HL-60/S4 treated with phorbol 12-myristate 13-acetate at 8.2 ng/mL for 4 days and 3 days (cell line): Measurements from ENCODE around the gene ASXL3.

Experiments
- in situ Hi-C: fragments of 300-500 bp; cut with MboI; formaldehyde crosslinking; loops from 2 replicates; pipeline ENCODE4 v1.15.0; 2022; ENCODE audit warnings: low sequenced_read_pairs

The ASXL3 gene

DNA sequence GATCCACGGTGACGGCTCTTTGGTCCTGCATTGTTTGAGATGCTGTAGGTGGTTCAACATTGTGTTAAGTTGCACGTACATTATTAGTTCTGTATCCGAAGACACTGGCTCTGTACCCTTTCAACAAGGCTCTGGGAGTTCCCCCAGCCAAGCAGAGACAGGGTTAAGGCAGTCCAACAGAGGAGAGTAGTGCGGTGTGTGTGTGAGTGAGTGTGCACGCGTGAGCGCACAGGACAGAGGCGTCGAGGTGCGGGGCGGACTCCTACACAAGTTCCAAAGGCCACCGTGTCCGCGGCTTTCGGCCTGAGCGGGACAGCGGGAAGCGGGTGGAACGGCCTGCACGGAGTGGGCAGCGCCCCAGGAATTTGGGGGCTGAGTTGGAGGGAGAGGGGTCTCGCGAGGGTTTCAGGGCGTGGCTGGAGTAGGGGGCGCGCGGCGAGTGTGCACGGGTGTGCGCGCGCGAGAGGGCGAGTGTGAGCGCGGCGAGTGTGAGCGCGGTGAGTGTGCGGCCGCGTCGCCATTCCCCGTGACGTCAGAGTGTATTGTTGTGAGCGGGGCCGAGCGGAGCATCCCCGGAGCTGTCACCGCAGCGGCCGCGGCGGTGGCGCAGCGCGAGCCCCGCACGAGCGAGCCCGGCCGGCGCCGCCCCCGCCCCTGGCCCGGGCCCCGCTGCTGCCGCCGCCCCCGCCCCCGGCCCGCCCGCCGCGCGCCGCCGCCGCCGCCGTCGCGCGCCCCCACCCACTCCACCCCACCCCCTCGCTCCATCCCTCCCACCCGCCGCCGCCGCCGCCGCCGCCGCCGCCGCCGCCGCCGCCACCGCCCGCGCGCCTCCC is at the start of gene ASXL3:
TSS of gene ASXL3 (plus strand) at position 535 of the 833 bp plus-strand sequence. CDS start 413 bp downstream, outside the sequence.
- in situ Hi-C loops = no loop called here

DNA sequence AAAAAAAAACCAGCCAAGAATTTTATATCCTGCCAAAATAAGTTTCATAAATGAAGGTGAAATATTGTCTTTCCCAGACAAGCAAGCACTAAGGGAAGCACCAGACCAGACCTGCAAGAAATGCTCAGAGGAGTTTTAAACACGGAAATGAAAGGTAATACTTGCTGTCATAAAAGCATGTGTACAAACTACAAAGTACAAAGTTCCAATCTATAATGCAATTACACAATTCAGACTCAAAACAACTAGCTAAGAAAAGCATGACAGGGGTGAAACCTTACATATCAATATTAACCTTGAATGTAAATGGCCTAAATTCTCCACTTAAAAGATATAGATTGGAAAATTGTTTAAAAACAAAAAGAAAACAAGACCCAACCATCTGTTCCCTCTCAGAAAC is 45.0 kb upstream of the ASXL3 start:
- in situ Hi-C loops = no loop called here

DNA sequence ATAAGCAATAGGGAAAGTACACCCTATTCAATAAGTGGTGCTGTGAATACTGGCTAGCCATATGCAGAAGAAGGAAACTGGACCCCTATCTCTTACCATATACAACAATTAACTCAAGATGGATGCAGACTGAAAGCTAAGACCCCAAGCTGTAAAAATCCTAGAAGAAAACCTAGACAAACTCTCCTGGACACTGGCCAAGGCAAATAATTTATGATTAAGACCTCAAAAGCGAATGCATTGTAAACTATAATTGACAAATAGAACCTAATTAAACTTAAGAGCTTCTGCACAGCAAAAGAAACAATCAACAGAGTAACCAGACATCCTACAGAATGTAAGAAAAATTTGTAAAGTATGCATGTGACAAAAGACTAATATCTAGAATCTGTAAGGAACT is 41.1 kb upstream of the ASXL3 start:
- in situ Hi-C loops = no loop called here

DNA sequence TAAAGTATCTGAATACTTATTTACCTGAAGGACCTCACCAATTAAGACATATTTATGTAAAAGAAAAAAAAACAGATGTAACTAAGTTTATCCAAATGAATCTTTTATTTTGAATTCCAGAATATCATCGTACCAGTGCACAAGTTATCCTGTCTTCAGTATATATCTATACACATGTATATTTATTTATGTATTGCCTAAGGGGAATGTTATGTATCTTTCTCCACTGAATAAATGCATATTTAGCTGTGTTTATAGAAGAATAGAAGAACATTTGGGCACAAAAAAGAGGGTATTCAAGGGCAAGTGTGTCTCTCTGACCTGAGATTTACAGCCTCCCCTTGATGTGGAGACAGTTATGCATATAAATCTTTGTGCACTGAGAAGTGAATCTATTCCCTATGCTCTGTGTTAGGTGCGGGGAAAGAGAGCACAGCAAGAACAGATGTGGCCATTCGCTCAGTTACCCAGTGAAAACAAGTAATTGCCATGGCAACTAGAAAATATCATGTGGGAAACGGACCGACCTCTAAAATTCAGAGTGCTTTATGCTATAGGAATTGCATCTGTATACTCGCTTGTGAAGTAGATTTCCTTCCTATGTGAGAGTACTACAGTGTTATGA is 39.5 kb upstream of the ASXL3 start:
- in situ Hi-C loops = no loop called here

DNA sequence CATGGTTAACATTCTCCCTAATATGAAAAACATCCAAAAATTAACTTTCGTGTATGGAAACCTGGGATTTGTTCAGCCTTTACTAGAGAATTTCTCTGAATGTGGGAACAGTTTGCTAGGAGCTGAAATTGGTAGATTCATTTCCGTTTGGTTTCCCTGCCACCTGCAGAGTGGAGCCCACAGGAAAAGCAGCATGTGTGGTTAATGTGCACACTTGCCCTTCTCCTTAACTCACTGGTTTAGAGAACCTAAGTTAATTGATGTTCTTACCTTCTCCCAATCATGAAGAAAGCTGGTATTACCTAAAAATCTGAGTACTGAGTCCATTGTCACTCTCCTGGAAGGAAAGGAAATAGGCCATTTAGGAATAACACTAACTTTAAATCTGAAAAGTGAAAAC is 37.6 kb upstream of the ASXL3 start:
- in situ Hi-C loops = no loop called here

DNA sequence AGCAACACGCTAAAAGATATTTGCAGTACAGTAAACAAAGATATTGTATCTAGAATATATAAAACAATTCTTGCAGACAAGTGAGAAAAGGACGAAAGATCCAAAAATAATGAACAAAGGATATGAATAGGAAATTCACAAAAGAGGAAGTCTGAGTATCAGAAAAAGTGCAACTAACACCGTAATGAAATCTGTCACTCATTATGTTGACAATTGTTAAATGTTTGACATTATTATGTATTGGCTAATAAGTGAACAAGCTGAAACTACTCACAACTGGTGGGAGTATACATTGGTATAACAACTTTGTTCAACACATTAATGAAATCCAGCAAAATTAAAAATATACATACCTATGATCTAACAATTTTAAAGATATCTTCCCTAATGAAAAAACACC is 36.7 kb upstream of the ASXL3 start:
- in situ Hi-C loops = no loop called here

DNA sequence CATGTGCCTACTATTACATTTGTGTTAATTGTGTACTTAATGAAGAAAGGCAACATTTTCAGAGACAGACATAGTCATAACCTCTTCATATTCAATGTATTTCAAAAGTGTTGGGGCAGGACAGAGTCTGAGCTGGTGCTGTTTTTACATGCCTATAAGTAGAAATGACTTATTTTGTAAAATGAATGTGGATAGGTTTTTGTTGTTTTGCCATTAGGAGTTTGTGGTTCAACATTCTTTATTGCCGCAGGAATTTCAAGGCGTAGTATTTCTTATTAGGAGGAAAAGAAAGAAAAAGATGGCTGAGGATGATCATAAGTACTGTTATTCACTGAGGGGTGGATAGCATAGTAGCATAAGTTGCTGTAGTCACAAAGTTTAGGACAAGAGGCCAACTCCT is 21.2 kb upstream of the ASXL3 start:
- in situ Hi-C loops = no loop called here

DNA sequence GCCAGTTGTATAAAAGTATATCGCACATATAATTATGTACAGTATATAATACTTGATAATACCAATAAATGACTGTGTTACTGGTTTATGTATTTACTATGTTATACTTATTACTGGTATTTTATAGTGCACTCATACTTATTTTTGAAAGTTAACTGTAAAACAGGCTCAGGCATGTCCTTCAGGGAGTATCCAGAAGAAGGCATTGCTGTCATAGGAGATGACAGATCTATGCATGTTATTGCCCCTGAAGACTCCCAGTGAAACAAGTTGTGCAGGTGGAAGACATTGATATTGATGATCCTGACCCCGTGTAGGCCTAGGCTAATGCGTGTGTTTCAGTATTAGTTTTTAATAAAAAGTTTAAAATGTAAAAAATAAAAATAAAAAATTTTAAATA is 20.3 kb upstream of the ASXL3 start:
- in situ Hi-C loops = no loop called here

DNA sequence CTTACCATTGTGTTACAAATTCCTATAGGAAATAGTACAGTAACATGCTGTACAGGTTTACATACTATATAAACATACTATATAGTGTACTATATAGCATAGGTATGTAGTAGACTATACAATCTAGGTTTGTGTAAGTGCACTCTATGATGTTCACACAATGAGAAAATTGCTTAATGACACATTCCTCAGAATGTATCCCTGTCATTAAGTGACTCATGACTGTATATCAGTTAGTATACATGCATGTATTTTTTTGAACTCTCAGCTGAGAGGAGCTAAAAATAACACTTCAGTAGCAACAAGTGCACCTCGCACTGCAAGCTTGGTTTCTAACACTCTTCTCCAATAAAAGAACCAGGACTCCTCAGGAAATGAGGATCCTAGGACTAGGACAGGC is 19.5 kb upstream of the ASXL3 start:
- in situ Hi-C loops = no loop called here

DNA sequence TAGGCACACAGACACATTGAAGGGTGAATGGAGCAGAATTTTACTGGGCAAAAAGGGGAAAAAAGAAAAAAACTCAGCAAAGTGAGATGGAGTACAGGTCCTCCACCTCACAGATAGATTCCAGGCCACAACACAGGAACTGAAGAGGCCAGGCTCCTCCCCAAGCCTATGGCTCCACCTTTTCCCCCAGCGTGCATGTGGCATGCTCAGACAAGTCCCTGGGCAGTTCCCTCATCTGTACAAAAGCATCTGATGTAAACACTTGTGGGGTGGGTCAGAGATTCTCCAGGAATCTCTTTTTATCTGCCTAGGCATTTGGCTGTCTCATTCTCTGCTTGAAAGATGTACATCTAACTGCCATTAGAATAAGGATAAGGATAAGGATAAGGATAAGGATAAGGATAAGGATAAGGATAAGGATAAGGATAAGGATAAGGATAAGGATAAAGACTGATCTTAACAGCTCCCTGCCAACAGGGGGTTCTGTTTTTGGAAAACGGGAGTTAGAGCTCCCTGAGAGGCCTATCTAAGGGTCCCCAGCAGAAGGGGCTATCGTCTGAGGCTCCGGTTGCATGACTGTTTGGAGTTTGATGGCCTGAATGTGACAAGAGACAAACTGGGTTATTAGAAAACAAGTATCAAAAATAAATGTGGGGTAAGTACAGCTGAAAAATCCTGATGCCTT is 17.2 kb upstream of the ASXL3 start:
- in situ Hi-C loops = no loop called here

DNA sequence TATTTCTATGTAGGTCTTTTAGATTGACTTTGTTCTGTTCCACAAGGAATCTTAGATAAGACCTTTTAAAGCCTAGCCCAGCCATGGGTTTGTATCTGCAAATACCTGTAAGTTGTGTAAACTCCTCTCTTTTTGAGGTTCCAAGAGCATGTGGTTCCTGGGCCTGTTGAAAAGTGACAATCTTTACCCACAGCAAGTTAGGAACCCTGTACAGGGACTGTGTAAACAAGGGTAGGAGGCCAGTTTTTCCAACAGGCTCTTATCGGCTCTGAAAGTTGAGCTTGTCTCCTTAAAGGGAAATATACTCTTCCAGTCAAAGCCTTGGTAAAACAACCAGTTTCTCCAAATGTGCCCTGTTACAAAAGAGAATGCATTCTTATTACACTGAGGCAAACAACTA is 15.3 kb upstream of the ASXL3 start:
- in situ Hi-C loops = no loop called here

DNA sequence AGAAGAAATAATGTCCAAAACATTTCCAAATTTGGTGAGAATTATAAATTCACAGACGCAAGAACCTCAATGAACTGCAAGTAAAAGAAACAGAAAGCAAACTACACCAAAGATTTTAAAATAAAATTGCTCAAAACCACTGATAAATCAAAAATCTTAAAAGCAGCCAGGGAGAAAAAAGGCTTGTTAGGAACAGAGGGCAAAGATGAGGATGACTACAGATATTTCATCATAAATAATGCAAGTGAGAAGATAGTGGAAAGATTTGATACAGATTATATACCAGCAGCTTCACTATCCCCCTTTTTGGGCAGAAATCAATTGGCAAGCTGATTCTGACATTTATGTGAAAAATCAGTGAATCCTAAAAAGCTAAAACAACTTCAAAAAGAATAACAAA is 10.3 kb upstream of the ASXL3 start:
- in situ Hi-C loops = no loop called here

DNA sequence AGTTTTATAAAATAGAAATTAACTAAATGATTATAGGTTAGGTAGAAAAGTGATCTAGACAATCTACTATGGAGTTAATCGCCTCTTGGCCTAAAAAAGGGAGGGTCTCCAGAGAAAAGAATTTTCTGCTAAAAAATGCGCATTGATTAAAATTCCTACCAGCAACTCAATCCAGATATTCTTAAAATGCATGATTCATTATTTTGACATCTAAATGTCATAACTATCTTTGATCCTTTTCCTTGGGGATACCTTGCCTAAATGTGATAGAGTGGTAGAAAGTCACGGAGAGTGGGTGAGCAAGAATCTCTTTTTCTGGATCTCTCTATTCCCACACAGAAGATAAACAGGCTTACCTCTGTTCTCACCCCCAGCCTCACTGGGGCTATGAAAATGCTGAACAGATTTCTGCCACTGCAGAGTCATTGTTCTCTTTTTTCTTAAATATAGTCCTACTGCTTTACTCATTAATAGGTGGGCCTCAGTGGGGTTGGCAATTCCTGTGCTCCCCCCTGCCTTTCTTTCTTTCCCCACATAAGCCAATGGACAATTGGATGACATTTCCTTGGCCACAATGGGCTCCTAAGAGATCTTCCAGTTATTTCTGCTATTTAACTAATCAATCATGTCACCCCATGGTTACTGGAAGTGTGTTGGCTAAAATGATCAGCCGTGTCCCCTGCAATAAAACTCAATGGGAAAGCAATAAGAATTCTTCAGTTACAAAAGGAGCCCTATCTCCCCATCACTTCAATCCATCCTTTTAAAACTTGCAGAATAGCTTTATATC is 5.8 kb upstream of the ASXL3 start:
- in situ Hi-C loops = no loop called here

DNA sequence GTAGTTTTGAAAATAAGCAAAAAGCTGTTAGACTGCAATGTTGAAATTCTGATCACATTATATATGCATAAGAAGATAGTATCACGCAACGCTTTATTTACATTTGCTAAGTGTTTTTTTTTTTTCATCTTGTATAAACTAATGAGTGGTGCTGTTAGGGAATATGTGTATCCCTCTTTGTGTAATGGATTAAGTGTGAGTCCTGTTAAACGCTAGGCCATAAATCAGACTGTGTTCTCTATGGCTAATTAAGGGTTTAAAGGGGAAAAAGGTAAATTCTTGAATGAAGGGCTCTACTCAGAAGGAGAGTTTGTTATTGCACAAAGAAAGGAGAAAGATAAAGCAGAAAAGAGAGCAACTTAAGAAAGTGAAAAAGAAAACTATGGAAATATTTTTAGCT is 4.8 kb upstream of the ASXL3 start:
- in situ Hi-C loops = no loop called here

DNA sequence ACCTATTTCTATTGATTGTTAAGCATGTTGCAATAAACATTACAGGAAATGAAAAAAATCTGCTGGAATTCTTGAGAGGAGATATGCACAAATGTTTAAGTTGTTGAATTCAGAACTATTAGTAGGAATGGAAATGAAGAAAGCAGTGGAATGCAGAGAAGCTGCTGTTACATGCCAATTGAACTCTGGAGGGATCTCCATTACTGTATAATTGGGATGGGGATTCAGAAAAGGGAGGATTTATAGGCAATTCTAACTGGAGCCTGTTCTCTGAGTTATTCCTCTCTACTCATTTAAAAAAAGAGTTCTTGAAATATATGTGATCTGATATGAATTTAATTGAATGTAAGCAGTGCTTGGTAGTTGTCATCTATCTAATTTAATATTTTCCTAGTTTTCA is 2.6 kb upstream of the ASXL3 start:
- in situ Hi-C loops = no loop called here

DNA sequence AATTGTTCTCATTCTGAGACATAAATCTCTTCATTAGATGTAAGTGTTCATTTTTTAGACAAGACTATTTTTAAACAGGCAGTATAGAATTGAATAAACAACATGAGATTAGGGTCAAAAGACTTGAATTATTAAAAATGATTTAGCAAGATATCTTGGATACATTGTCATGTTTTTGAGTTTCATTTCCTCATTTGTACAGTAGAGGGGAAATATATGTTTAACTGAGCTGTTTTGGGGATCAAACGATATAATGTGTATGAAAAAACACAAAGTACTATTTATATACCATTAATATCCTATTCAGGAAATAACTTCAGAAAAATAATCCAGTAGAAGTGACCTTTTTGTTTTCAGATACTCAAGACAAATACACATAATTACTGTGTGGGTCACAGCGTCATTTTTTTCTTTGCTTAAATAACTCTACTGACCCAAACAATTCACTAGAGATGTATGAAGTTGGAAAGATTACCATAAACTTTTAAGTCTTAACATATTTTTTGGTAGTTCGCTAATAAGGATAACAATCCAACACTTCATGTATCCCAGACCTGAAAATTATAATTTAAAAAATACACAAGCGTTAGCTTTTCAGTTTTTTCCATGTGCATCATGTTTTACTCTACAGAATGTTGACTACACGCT is 896 bp upstream of the ASXL3 start:
- in situ Hi-C loops = no loop called here

DNA sequence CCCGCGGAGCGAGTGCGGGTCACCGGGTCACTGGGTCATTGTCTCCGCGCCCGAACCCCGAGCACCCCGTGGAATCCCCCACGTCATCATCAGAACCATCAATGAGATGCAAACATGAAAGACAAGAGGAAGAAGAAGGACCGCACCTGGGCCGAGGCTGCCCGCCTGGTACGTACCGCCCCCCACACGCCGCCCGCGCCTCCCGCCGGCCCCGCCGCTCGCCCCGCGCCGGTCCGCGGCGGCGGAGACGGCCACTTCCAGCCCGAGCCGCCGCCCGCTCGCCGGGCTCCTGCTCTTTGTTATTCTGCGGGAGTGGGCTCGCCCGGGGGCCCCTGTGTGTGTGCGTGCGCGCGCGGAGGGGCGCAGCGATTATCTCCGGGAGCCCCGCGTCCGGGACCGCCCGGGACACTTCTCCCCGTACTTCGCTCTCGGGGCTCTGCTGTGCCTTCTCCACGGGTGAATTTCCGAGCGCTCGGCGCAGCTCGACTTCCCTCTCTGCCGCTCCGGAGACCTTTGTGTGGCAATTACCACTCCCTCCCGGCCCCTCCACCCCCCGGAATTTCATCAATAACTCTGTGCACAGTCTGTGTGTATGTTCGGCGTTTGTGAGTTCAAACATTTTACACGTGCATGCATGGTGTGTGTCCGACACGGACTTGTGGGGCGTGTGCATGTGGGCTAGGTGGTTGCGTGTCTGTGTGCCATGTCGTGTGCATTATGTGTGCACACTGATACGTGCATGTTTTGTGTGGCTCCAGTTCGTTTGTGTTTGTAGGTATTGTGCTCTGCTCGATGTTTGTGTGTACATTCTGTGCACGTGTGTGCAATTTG is 714 bp downstream of the ASXL3 start:
- in situ Hi-C loops = no loop called here

DNA sequence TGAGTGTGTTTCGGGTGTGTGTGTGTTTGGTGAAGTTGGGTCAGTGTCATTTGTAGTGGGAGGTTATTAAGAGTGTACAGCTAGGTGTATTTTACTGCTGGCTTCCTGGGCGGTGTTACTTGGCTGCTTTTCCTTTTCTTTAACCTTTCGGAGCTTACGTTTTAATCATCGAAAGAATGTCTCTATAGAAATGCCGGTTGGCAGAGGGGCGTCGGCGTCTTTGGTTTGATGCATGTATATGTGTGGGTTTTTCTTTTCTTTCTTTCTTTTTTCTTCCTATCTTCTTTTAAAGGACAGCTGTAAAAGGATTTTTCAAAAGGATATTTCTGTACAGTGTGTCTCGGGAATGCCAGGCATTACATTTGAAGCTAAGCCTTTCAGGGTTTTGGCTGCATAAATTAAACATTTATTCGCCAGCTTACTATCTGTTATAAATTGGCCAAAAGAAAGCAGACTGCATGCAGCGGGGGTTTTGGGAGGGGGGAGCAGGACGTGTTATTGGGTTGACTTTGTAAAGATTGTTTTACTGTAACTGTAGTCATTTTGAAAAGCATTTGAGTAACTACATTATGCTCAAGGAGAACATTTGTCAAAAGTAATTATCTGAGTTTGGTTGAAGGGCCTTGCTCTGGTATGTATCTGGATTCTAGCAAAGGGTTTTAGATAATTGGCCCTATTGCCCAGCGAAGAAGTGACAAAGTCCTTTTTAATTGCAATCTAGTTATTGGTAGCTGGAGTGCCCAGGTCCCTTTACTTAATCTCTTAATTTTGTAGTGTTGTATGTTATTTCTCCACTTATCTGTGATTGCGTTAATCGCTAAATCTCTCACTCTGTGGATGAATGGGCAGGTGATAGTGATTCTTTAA is 1.6 kb downstream of the ASXL3 start:
- in situ Hi-C loops = no loop called here

DNA sequence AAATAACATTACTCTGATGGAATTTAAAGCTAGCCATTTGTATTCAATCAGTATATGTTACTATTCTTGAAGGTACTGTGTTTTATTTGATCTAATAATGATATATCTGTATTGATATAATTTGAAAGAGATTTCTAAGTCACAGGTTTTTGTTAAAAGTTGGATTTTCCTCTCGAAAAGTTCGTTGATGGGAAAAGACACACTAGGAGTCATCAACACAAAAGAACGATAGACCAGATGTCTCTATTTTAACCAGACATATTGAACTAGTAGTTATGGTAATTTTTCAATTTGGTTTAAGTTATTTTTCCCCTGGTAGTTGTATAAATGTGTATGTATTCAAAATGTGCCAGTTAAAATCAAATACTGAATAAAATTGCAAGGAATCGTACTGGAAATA is 2.5 kb downstream of the ASXL3 start:
- in situ Hi-C loops = no loop called here
